ENCODE data around the gene HIRA.

The HIRA gene

GRCh38 chr22:19341500-19341899, 90.0 kb downstream of the HIRA start:
- Histone ChIP-seq H3K27me3 (no peaks in the 10 kb centered on the region), H3K4me1 (no peaks in the 10 kb centered on the region), H3K9me3 (peaks cover 0 to 10% (median 9%) of the 10 kb centered on the region in 3 donors), H3K36me3 (peaks cover 66 to 84% (median 67%) of the 10 kb centered on the region in 3 donors), H3K27ac (no peak overlapping the region), H3K4me3 (no peak overlapping the region)
- intact Hi-C loops (cut with DNase I; ENCODE audit: low total_unique reads) = no loop called here
- DNase-seq = no peak
- TF ChIP-seq CTCF (IDR thresholded peaks at IDR 0.05) = no peak

GRCh38 chr22:19337137-19337536, 94.4 kb downstream of the HIRA start:
- Histone ChIP-seq H3K9me3 (peaks cover 3 to 30% (median 21%) of the 10 kb centered on the region in 3 donors), H3K4me3 (no peak overlapping the region), H3K27me3 (no peaks in the 10 kb centered on the region), H3K27ac (no peak overlapping the region), H3K36me3 (peaks cover 73 to 88% (median 85%) of the 10 kb centered on the region in 3 donors), H3K4me1 (no peaks in the 10 kb centered on the region)
- intact Hi-C loops (cut with DNase I; ENCODE audit: low total_unique reads) = no loop called here
- no peak for TF ChIP-seq CTCF (IDR thresholded peaks at IDR 0.05)
- DNase-seq = no peak

- Histone ChIP-seq H3K4me3 (no peak overlapping the region), H3K36me3 (peaks cover 76 to 95% (median 91%) of the 10 kb centered on the region in 3 donors), H3K27me3 (no peaks in the 10 kb centered on the region), H3K9me3 (peaks cover 3 to 30% (median 21%) of the 10 kb centered on the region in 3 donors), H3K27ac (no peak overlapping the region), H3K4me1 (no peaks in the 10 kb centered on the region)
- TF ChIP-seq CTCF (IDR thresholded peaks at IDR 0.05) = no peak
- intact Hi-C loops (cut with DNase I; ENCODE audit: low total_unique reads) = no loop called here
- no peak for DNase-seq
Observed at GRCh38 chr22:19336133-19337075, 95.1 kb downstream of the HIRA start.

GRCh38 chr22:19331975-19332374, 99.6 kb downstream of the HIRA start:
- H3K9me3 ChIP-seq = peaks cover 3 to 35% (median 12%) of the 10 kb centered on the region in 3 donors
- intact Hi-C loops (cut with DNase I; ENCODE audit: low total_unique reads) = no loop called here
- H3K36me3 ChIP-seq = peaks cover 79 to 86% (median 81%) of the 10 kb centered on the region in 3 donors

GRCh38 chr22:19331474-19331873, 100.1 kb downstream of the HIRA start:
- peaks cover 74 to 81% (median 76%) of the 10 kb centered on the region in 3 donors for H3K36me3 ChIP-seq
- no peak overlapping the region for H3K27ac ChIP-seq
- H3K4me3 ChIP-seq = no peak overlapping the region
- intact Hi-C loops (cut with DNase I; ENCODE audit: low total_unique reads) = no loop called here
- no peaks in the 10 kb centered on the region for H3K27me3 ChIP-seq
- no peak for DNase-seq
- H3K4me1 ChIP-seq = no peaks in the 10 kb centered on the region
- no peak for TF ChIP-seq CTCF (IDR thresholded peaks at IDR 0.05)
- peaks cover 3 to 33% (median 12%) of the 10 kb centered on the region in 3 donors for H3K9me3 ChIP-seq

More at GRCh38 chr22:19331975-19332374, 99.6 kb downstream of the HIRA start:
- no peak overlapping the region for H3K27ac ChIP-seq
- no peaks in the 10 kb centered on the region for H3K27me3 ChIP-seq
- no peak for DNase-seq
- no peak for TF ChIP-seq CTCF (IDR thresholded peaks at IDR 0.05)
- no peak overlapping the region for H3K4me3 ChIP-seq
- no peaks in the 10 kb centered on the region for H3K4me1 ChIP-seq

Measured in tibial artery (tissue), 4 donors.